Measurements from ENCODE around the gene PRPF39. TPM values are rescaled to one million over a fixed set of nuclear protein-coding genes. Genes with fewer than 3 reads are reported as not detected.

PRPF39 gene
- total RNA-seq, 4 donors from 2014 or later, result 11.3 to 35.1 (median 18.9) TPM

DNA sequence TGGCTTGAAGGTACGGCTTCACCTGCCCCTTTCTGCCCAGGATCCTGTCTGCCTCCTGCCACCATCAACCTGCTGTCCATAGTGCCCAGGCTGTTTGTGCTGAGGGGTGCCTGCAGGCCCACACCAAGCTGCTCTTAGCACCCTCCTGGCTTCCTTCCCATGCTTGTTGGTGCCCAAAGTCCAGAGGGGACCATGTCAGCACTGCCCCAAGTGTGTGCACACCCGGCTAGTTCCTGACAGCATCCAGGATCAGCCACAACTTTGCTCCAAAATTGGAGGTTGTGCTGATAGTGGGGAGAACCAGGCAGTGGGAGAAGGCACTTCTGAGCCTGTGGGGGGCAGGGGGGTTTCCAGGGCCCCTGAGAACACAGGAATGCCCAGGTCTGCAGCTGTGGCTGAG is 44.5 kb upstream of the PRPF39 start:
- ATAC-seq, result no peak
- no peaks in the 10 kb centered on the region for H3K9me3 ChIP-seq
- H3K4me3 ChIP-seq, result no peak overlapping the region
- H3K36me3 ChIP-seq, result peaks cover 0 to 72% of the 10 kb centered on the region in 2 donors
- TF ChIP-seq EP300 (IDR thresholded peaks at IDR 0.05), result no peak
- no peak overlapping the region for H3K27ac ChIP-seq
- H3K27me3 ChIP-seq, result no peaks in the 10 kb centered on the region
- H3K4me1 ChIP-seq, result no peaks in the 10 kb centered on the region
- WGBS, 2 donors (ENCODE audit: low coverage in 1 of 2), result no CpG with 5 or more reads among the region's 2 CpGs

DNA sequence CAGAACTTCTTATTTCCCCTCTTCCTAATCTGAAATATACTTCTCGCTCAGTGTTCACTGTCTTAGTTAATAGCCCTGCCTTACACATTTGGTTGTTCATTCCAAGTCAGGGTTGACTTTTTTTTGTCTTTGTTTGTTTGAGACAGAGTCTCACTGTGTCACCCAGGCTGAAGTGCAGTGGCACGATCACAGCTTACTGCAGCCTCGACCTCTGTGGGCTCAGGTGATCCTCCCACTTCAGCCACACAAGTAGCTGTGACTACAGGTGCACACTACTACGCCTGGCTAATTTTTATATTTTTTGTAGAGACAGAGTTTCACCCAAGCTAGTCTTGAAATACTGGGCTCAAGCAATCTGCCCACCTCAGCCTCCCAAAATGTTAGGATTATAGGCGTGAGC is 42.3 kb upstream of the PRPF39 start:
- Histone ChIP-seq H3K4me1 (no peaks in the 10 kb centered on the region), H3K27ac (no peak overlapping the region), H3K36me3 (peaks cover 0 to 79% of the 10 kb centered on the region in 2 donors), H3K9me3 (no peaks in the 10 kb centered on the region), H3K4me3 (no peak overlapping the region), H3K27me3 (no peaks in the 10 kb centered on the region)
- no peak for TF ChIP-seq POLR2AphosphoS5 (IDR thresholded peaks at IDR 0.05)
- no peak for TF ChIP-seq POLR2A (IDR thresholded peaks at IDR 0.05)
- TF ChIP-seq, protein P1, sequence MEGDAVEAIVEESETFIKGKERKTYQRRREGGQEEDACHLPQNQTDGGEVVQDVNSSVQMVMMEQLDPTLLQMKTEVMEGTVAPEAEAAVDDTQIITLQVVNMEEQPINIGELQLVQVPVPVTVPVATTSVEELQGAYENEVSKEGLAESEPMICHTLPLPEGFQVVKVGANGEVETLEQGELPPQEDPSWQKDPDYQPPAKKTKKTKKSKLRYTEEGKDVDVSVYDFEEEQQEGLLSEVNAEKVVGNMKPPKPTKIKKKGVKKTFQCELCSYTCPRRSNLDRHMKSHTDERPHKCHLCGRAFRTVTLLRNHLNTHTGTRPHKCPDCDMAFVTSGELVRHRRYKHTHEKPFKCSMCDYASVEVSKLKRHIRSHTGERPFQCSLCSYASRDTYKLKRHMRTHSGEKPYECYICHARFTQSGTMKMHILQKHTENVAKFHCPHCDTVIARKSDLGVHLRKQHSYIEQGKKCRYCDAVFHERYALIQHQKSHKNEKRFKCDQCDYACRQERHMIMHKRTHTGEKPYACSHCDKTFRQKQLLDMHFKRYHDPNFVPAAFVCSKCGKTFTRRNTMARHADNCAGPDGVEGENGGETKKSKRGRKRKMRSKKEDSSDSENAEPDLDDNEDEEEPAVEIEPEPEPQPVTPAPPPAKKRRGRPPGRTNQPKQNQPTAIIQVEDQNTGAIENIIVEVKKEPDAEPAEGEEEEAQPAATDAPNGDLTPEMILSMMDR (IDR thresholded peaks at IDR 0.05), result no peak
- no peak for TF ChIP-seq EP300 (IDR thresholded peaks at IDR 0.05)
- 87 to 97% methylated on average over 4 to 5 of the region's 5 CpGs for WGBS, 2 donors (ENCODE audit: low coverage in 1 of 2)
- no peak for ATAC-seq

DNA sequence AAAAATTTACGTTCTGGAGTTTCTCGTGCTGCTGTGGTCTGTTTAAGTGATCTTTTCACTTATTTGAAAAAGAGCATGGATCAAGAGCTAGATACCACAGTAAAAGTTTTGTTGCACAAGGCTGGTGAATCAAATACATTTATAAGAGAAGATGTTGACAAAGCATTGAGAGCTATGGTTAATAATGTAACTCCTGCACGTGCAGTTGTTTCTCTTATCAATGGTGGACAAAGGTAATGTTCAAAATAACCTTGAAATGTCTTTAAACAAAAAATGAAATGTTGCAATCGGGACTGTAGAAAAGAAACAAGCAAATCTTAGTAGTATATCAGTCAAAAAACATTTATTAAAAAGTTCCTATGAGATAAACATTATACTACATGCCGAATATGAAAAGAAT is 39.3 kb upstream of the PRPF39 start:
- WGBS, 2 donors (ENCODE audit: low coverage in 1 of 2), result 78 to 93% methylated on average over 5 of the region's 5 CpGs
- Histone ChIP-seq H3K9me3 (no peaks in the 10 kb centered on the region), H3K27ac (no peak overlapping the region), H3K36me3 (peaks cover 0 to 77% of the 10 kb centered on the region in 2 donors), H3K4me1 (no peaks in the 10 kb centered on the region), H3K27me3 (no peaks in the 10 kb centered on the region), H3K4me3 (no peak overlapping the region)
- no peak for ATAC-seq
- TF ChIP-seq POLR2AphosphoS5 (IDR thresholded peaks at IDR 0.05) (no peak), POLR2A (IDR thresholded peaks at IDR 0.05) (no peak), EP300 (IDR thresholded peaks at IDR 0.05) (no peak)
- TF ChIP-seq, protein P1 (IDR thresholded peaks at IDR 0.05), result no peak

DNA sequence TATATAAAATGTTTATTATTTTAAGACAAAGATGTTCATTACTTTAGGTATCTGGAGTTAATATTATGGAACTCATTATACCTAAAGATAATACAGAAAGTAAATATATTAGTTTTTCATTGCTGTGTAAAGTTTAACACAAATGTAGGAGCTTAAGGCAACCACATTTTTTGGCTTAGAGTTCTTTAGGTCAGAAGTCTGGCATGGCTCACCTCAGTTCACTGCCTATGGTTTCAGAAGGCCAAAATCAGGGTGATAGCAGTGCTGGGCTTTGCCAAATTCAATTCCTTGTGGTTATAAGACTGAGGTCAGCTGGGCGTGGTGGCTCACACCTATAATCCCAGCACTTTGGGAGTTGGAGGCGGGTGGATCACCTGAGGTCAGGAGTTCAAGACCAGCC is 35.5 kb upstream of the PRPF39 start:
- ATAC-seq, result no peak
- H3K4me1 ChIP-seq, result no peaks in the 10 kb centered on the region

DNA sequence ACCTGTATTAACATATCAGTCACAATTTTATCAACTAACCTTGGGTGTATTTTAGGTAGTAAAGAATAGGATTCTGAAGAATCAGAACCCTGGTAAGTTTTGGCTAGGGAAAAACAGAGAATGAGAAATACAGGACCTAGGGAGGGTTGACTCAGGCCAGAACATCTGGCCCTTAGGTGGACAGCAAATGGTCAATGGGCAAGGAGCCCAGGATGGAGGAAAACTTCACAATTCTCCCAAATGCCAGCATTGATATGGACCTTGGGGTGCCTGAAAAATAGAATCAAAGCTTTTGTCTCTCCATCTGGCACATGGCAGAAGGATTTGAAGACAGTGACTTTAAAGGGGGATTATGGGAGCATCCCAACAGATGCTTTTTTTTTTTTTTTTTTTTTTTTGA is 32.7 kb upstream of the PRPF39 start:
- peaks cover 0 to 96% of the 10 kb centered on the region in 2 donors for H3K36me3 ChIP-seq

More for the DNA sequence above, 35.5 kb upstream of the PRPF39 start:
- Histone ChIP-seq H3K36me3 (peaks cover 0 to 92% of the 10 kb centered on the region in 2 donors), H3K27ac (no peak overlapping the region), H3K4me3 (no peak overlapping the region), H3K9me3 (no peaks in the 10 kb centered on the region), H3K27me3 (no peaks in the 10 kb centered on the region)
- no peak for TF ChIP-seq POLR2AphosphoS5 (IDR thresholded peaks at IDR 0.05)
- TF ChIP-seq, protein P1 (IDR thresholded peaks at IDR 0.05), result no peak
- no peak for TF ChIP-seq EP300 (IDR thresholded peaks at IDR 0.05)
- TF ChIP-seq POLR2A (IDR thresholded peaks at IDR 0.05), result no peak
- 100% methylated on average over 2 of the region's 2 CpGs; no CpG with 5 or more reads in 1 of the 2 donors for WGBS, 2 donors (ENCODE audit: low coverage in 1 of 2)

More for the DNA sequence above, 32.7 kb upstream of the PRPF39 start:
- peaks cover 0 to under 1% (median 0%) of the 10 kb centered on the region in 3 donors for H3K9me3 ChIP-seq
- ATAC-seq, result no peak
- no peaks in the 10 kb centered on the region for H3K27me3 ChIP-seq
- H3K4me1 ChIP-seq, result no peaks in the 10 kb centered on the region
- H3K27ac ChIP-seq, result no peak overlapping the region
- TF ChIP-seq, protein P1 (IDR thresholded peaks at IDR 0.05), result no peak
- TF ChIP-seq POLR2AphosphoS5 (IDR thresholded peaks at IDR 0.05), result no peak
- no peak for TF ChIP-seq EP300 (IDR thresholded peaks at IDR 0.05)
- TF ChIP-seq POLR2A (IDR thresholded peaks at IDR 0.05), result no peak
- H3K4me3 ChIP-seq, result no peak overlapping the region

All from gastroesophageal sphincter (tissue), 4 donors.